NCI-H2107 (cell line): ENCODE results near the gene TADA2B.
A peak's percentile ranks its signal among the peaks of the same experiment; 100 is the strongest.
"Not testable (repeated sequence)": the region's sequence is repeated elsewhere in the genome, so short reads cannot be mapped to it uniquely, and the experiment has no call there.

Experiments used
- DNase-seq: peaks from one replicate; lab custom pipeline; 2025; lab: John Stamatoyannopoulos, UW

TADA2B gene

DNA sequence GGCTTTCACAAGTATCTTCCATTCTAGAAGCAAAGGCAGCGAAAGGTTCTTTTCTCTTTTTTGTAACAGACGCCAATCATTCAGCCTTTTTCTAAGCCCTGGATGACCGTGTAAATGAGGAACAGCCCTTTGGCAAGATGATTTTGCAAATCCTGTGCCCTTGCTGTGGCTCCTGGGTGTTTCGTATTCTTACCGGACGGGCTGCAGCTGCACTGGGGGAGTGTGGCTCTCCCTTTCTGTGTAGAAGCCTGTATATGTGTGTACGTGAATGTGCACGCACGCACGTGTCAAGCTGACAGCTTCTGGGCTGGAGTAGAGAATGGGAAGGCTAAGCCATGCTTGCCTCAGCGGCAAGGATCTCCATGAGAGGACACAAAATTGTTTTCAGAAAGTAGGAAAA lies 16.5 kb downstream of the TADA2B start:
- DNase-seq, result no peak

- DNase-seq, result no peak
Measured at GRCh38 chr4:7060346-7061150, 17.4 kb downstream of the TADA2B start.

GRCh38 chr4:7061815-7062214 lies 18.6 kb downstream of the TADA2B start:
- DNase-seq, result no peak

GRCh38 chr4:7062816-7063215 lies 19.6 kb downstream of the TADA2B start:
- no peak for DNase-seq

DNA sequence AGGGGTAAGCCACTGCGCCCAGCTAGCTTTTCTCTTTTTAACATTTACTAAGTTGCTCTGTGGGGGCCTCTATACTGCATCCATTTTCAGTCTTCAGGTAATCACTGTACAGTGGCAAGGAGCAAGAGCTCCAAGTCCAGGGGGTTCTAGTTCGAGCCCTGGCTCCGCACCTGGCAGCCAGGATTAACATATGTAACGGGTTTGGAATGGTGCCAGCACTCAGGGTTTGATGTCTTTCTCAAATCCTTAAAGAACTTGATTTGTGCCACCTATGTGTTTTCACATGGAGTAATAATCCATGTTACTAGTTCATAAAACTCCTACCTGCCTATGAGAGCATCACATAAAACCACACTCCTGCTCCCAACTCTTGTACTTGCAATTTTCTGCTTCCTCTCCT lies 20.2 kb downstream of the TADA2B start:
- no peak for DNase-seq

DNA sequence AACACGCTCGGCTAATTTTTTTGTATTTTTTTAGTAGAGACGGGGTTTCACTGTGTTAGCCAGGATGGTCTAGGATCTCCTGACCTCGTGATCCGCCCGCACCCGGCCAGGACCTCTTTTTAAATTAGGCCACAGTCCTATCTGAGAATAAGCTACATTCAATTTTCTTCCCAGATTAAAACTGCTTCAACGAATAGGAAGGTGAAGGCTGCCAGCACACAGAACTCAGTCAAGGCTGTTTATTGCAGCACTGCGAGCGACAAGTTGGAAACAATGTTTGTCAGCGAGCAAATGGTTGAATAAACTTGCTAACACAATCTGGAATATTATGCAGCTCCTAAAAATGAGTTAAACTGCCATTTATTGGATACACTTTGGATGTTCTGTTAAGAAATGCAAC lies 22.8 kb downstream of the TADA2B start:
- no peak for DNase-seq

DNA sequence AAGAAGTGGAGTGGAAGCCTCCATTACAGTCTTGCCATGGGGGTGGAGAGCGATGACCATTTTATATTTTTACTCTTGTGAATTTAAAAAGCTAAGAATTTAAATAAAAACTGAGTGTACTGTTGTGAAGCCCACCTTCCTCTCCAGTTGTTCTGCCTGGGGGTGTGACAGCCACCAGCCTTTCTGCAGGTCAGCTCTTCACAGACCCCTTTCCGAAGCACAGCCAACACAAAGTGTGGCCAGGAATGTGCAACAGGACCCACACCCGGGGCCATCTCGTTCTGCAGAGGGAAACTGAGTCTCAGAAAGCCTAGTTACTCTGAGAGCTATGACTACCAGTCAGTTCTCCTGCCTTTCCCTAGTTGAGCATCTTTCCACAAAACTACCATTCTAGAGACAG lies 23.3 kb downstream of the TADA2B start:
- DNase-seq, result no peak

- DNase-seq, result no peak
Measured at GRCh38 chr4:7067126-7067451, 23.9 kb downstream of the TADA2B start.

- DNase-seq, result peak; percentile 90
Measured at GRCh38 chr4:7067452-7068278, 24.5 kb downstream of the TADA2B start, which contains the start of gene GRPEL1. Gene GRPEL1, minus strand, starts transcription at chr4:7068064. Its CDS starts 32 bp downstream, at chr4:7068032.

DNA sequence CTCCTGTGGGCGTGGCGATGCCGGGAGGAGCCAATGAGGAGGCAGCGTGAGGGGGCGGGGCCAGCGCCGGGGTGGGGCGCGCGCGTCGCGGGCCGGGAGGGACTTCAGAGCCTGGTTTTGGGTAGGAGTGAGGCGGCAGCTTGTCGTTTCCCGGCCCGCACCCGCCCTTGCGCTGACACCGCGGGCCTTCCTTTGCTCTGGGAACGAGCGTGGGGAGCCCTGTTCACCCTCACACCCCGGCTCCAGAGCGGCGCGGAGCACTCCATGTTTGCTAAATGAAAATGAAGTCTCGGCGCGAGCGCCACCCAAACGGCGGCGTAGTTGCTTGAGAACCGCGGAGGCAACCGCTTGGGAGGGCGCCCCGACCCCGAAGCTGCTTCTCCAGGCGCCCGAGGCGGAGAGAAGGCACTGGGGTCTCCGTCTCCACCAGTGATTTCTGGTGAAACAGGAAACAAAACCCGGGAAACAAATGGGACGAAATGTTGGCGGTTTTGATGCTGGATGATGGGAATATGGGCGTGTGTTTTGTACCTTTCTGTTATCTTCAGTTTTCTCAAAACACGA lies 25.2 kb downstream of the TADA2B start:
- DNase-seq, result no peak

DNA sequence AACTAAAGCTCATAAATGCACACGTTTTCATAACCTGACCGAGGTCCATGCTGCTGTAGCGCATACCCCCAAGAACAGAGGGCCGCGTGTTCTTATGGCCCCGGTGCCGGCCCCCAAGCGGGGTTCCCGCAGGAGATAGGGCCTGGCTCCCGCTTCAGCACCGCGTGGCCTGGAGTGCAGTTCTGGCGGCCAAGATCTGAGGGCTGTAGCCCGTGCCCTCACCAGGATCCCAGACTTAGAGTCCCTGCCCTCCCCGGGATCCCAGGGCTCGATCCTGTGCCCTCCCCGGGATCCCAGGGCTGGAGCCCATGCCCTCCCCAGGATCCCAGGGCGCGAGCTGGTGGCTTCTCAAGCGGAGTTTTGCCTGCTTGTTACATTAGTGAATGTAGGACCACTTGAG lies 25.7 kb downstream of the TADA2B start:
- DNase-seq, result no peak

DNA sequence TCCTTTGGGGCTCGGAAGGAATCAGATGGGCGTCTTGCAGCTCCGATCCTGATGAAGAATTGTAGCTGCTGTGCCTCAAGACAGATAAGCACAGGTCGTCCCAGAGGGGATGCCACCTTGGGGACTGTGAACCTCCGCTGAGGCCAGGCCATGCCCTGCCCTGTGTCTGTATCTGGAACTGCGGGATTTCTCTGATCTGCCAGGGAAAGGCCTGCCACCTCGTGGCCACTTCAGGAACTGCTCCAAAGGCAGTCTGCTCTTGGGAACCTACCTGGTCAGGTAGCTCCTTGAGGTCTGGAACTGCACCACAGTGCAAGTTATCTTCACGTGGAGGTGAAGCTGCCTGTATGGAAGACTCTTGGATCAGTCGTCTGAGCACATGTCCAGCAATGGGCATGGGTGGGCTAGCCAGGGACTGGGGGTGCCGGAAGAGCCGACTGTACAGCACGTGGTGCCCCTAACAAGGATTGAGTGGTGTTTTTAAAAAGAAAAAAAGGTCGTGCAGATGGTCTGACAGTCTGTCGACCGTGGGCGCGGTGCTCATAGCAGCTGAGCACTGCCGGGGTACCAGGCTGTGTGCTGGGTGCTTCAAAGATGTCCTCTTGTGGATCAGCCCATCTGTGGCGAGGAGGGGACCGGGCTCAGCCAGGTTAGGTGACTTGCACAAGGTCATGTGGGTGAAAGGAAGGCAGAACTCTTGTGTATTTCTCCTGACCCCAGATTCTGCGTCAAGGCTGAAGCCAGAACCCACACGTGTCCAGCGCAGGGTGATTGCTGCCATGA lies 27.7 kb downstream of the TADA2B start:
- DNase-seq, result peak; percentile 39

GRCh38 chr4:7073059-7073458 lies 29.9 kb downstream of the TADA2B start:
- DNase-seq, result no peak

- DNase-seq, result no peak
Measured at GRCh38 chr4:7073526-7074390, 30.6 kb downstream of the TADA2B start.

GRCh38 chr4:7074426-7074825 lies 31.3 kb downstream of the TADA2B start:
- DNase-seq, result no peak

DNA sequence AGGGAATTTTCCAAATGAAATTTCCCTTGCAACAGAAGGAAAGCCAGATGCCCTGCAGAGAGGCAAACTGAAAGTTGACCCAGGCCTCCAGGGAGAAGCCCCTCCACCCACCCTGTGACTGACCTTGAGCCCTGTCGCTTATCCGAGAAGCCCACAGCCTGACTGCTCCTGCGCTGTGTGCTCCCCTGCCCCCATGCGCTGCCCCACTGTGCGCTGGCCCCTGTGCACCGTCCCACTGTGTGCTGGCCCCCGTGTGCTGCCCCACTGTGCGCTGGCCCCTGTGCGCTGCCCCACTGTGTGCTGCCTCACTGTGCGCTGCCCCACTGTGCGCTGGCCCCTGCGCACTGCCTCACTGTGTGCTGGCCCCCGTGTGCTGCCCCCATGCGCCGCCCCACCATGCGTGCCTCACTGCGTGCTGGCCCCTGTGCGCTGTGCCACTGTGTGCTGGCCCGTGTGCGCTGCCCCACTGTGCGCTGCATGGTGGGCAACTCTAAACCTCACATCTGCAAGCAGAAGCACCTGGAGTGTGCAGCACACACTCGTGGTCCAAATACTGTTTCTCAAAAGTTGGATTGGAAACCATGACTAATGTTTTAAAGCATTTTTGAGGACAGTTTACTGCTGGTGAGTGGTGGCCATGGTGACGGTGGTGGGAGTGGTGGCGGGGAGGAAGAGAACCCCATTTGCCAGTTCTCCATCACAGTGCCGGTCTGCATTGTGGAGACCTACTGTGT lies 33.0 kb downstream of the TADA2B start:
- DNase-seq, result no peak

DNA sequence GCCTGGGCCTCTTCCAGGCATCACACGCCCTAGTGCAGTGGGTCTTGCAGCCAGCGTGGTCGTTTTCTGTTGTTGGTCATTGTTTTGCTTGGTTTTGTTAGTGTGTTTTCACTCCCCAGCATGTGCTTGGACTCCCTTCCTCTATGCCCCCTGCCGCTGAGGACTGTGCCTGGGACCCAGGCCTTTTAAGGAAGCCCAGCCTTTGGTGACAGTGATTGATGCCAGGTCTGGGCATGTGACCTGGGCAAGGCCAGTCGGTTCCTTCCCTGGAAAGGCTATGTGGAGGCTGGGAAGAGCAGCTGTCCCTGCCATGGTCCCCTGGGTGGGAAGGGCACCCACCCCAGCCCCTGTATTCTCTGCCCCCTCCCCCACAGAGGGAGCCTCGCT lies 33.5 kb downstream of the TADA2B start:
- no peak for DNase-seq

- no peak for DNase-seq
Measured at GRCh38 chr4:7077371-7077770, 34.2 kb downstream of the TADA2B start.

DNA sequence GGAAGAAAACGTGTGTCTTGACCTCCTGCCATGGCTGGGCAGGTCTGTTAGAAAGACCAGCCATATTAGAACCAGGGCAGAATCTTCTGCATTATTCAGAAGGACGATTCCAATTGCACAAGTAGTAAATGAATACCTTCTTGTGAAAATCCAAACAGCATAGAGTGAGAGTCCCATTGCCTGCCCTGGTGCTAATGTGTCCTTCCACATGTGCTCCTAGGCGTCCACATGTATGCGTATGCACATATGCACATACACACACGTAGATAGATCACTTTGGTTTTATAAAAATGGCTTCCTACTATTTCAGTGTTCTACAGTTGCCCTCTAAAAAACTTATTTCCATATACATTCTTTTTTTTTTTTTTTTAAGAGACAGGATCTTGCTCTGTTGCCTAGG lies 34.9 kb downstream of the TADA2B start:
- no peak for DNase-seq

- DNase-seq, result not testable (repeated sequence)
Measured at GRCh38 chr4:7079483-7079882, 36.3 kb downstream of the TADA2B start.

- not testable (repeated sequence) for DNase-seq
Measured at GRCh38 chr4:7079909-7080308, 36.7 kb downstream of the TADA2B start.
